ACHN (cell line): ENCODE measurements around the gene KLF6.
"Not testable (repeated sequence)": the region's sequence is repeated elsewhere in the genome, so short reads cannot be mapped to it uniquely, and the experiment has no call there.

Experiments used
- DNase-seq: peaks from one replicate; pipeline ENCODE4 v3.0.0-alpha.2; 2015
- in situ Hi-C: cut with HindIII; loops from 2 replicates; pipeline ENCODE4 v1.10.0; 2017; ENCODE audit warnings: low sequenced_read_pairs, low pct_ligation_motif_present, low pct_unique_long_range_greater_than_20kb

Gene KLF6

DNA sequence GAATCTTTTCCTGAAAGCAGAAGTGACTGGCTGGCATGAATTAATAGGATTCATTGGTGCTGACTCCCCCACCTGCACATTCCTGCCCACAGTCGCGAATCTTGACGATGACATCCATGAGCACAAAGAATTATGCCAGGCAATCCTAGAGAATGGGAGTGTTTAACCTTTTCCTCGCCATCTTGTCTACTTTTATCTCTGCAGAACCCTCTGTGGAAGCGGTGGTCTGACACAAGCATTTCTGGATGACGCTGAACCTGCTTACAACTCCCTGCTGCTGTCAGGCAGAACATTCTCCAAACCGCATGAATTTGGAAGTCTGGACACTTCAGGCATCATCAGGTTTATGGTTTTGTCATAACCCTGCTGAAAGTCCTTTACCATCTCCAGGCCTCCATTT, 36.5 kb downstream of the KLF6 start:
- no peak for DNase-seq
- in situ Hi-C loops = no loop called here

DNA sequence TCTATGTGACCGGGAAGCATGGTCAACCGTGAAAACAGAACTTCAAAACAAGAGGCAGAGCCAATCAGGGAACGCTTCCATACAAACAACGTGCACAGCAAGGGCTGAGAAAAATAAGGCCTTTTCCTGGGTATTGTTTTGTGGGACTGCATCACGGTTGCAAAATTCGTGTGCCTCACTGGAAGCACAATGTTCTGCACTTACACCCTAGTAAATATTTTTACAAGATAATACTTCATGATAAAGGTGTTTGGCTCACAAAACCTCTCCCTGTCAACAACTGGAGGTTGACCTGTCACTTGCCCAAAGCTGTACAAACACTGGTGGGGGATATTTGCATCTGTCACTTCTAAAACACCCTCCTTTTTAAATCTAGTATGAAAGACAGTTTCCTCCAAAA, 37.0 kb downstream of the KLF6 start:
- in situ Hi-C loops = no loop called here
- DNase-seq = no peak

- in situ Hi-C loops = no loop called here
- DNase-seq = no peak
Measured at GRCh38 chr10:3747248-3747960, 37.6 kb downstream of the KLF6 start.

DNA sequence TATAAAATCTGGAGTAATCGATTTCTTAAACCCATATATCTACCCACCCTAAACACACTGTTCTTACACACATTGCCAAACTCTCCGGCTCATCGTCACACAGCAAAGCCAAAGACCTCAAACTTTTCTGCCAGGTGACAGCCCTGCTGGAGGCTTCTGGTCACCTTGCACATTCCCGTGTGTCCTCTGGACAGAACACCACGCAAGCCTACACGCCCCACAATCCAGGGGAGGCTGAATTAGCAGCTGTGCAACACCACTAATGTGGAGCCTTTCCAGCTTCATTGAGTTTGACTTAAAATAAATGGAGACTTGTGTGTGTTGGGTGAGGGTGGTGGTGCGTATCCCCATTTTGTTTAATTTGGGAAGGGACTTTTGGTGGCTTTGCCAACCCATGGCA, 38.4 kb downstream of the KLF6 start:
- in situ Hi-C loops = no loop called here
- no peak for DNase-seq

DNA sequence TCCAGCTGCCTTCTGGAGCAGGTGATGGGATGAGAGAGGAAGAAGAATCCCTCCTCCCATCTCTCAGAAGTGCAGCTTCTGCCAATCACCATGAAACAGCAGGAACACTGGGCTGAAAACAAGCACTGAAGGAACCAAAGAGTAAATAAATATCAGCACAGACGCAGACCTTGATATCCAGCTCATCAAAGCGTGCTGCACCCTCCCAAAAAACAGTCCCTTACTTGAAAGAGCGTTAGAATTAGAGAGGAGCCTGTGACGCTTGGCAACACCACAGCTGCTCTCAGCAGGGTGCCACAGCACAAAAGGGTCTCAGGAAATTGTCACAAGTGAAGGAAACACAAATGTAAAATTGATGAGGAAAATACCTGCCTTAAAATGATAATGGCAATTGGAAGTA, 39.5 kb downstream of the KLF6 start:
- no peak for DNase-seq
- in situ Hi-C loops = no loop called here

DNA sequence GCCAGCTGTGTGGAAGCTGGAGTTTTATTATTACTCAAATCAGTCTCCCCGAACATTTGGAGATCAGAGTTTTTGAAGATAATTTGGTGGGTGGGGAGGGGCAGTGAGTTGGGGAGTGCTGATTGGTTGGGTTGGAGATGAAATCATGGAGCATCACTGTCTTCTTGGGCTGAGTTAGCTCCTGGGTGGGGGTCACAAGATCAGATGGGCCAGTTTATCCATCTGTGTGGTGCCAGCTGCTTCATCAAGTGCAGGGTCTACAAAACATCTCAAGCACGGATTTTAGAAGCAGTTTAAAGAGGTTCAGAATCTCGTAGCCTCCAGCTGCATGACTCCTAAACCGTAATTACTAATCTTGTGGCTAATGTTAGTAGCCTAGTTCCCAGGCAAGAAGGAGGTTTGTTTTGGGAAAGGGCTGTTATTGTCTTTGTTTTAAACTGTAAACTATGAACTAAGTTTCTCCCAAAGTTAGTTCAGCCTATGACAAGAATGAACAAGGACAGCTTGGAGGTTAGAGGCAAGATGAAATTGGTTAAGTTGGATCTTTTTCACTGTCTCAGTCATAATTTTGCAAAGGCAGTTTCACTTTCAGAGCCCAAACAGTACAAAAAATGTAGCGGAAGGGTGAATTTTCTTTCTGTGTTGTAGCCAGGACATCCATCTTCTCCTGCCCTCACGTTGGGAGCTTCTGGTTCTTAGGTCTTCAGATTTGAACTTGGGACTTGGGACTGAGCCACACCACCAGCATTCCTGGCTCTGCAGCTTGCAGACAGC, 43.1 kb downstream of the KLF6 start:
- in situ Hi-C loops = no loop called here

DNA sequence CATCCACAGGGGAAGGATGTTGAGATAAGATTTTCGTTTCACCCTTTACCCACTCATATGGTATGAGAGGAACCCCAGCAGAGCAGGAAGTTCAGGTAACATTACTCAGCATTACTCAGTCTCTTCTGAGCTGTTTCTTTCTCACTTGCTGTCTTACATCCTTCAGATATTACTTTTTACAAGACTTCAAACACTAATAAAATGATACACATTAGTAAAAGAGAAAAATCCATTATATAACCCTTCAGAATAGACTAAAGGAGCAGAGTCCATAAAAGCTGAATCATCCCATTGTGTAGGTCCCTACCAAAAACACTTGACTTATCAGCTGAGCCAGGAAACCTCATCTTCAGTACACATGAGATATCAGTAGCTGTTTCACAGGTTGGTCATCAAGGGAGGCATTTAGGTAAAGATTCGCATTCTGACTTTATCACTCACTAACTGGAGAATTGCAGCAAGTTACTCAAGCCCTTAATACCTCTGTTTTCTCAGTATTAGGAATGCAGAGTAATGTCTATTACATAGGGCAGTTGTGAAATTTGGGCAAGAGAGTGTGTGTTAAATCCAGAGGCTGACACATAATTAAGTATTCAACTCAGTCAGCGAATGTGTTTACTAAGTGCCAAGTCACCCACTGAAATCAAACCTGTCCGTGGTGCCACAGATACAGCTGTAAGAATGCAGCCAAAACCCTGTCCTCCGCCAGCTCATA, 44.7 kb downstream of the KLF6 start:
- in situ Hi-C loops = no loop called here
- peak; percentile 74 for DNase-seq

More for the DNA sequence above, 43.1 kb downstream of the KLF6 start:
- DNase-seq = no peak

- DNase-seq = no peak
- in situ Hi-C loops = no loop called here
Measured at GRCh38 chr10:3738855-3739350, 46.1 kb downstream of the KLF6 start.

GRCh38 chr10:3737864-3738263, 47.1 kb downstream of the KLF6 start:
- DNase-seq = no peak
- in situ Hi-C loops = no loop called here

- in situ Hi-C loops = no loop called here
- no peak for DNase-seq
Measured at GRCh38 chr10:3735175-3735574, 49.8 kb downstream of the KLF6 start.

DNA sequence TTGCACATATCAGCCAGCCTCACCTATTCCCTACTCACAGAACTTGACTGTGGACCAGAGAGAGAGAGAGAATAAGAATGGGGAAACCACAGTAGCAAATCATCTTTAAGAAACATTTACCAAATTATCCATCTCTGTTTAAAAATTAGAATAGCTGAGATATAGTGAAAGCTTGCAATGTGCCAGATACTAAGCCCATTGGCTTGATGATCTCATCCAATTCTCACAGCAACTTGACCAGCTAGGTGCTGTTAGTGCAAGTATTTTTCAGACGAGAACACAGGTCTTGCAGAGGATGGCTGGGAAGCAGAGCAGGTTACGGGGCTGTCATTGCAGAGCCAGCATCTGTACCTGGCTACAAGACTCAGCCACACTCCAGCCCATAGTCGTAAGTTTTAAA, 50.9 kb downstream of the KLF6 start:
- DNase-seq = no peak
- in situ Hi-C loops = no loop called here

- DNase-seq, in situ Hi-C loops: not testable (repeated sequence)
Measured at GRCh38 chr10:3732183-3732582, 52.8 kb downstream of the KLF6 start.

- in situ Hi-C loops = no loop called here
- DNase-seq = peak; percentile 56
Measured at GRCh38 chr10:3729397-3729976, 55.5 kb downstream of the KLF6 start.

DNA sequence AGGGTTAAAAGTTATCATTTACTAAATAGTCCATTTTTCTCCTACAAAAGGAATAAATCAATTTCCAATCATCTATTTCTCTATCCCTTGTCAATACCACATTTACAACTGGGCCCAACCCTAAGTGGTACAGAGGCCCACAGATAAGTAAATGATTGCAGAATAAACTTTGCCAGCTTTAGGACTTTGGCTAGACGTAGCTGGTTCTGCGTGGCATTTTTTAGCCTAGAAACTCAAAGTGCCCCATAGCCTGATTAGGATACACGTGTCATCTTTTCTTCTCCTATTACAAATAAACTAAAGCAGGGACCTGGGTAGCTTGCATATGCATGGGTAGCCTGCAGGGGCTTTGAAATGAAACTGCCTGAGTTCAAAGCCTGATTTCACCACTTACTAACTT, 56.4 kb downstream of the KLF6 start:
- in situ Hi-C loops = no loop called here
- no peak for DNase-seq

GRCh38 chr10:3727268-3727667, 57.7 kb downstream of the KLF6 start:
- in situ Hi-C loops = no loop called here
- no peak for DNase-seq
